Measurements from ENCODE around the gene LRRC72. TPM values are rescaled to one million over a fixed set of nuclear protein-coding genes. Genes with fewer than 3 reads are reported as not detected.

Gene LRRC72
- total and polyA plus RNA-seq, 4 donors: not detected

DNA sequence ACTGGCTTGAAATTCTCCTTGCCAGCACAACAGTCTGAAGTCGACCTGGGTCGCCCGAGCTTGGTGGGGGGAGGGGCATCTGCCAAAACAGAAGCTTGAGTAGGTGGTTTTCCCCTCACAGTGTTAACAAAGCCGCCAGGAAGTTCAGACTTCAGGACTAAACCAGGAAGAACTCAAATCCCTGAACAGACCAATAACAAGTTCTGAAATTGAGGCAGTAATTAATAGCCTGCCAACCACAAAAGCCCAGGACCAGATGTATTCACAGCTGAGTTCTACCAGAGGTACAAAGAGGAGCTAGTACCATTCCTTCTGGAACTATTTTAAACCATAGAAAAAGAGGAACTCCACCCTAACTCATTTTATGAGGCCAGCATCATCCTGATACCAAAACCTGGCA, 45.3 kb downstream of the LRRC72 start:
- Histone ChIP-seq H3K9ac (ENCODE audit: insufficient read depth in 1 of 2, low read length in 2 of 2) (no peak overlapping the region), H3K27me3 (ENCODE audit: control insufficient read depth in 3 of 3, insufficient read depth in 3 of 3, low read length in 2 of 3) (no peaks in the 10 kb centered on the region), H3K27ac (ENCODE audit: low read depth in 1 of 2, low read length in 1 of 2) (no peak overlapping the region), H3K9me3 (ENCODE audit: control insufficient read depth in 4 of 4, insufficient read depth in 3 of 4, low read length in 3 of 4) (no peaks in the 10 kb centered on the region), H3K4me3 (no peak overlapping the region), H3K36me3 (ENCODE audit: control insufficient read depth in 4 of 4, insufficient read depth in 4 of 4, low read length in 4 of 4) (no peaks in the 10 kb centered on the region), H3K4me1 (ENCODE audit: control insufficient read depth in 5 of 5, insufficient read depth in 5 of 5, low read length in 5 of 5) (no peaks in the 10 kb centered on the region)
- ATAC-seq (ENCODE audit: insufficient read depth, low FRiP score) (no peak), DNase-seq (no peak)
- 66 to 81% methylated on average over 4 of the region's 4 CpGs for WGBS, 2 donors
- TF ChIP-seq, protein P1, sequence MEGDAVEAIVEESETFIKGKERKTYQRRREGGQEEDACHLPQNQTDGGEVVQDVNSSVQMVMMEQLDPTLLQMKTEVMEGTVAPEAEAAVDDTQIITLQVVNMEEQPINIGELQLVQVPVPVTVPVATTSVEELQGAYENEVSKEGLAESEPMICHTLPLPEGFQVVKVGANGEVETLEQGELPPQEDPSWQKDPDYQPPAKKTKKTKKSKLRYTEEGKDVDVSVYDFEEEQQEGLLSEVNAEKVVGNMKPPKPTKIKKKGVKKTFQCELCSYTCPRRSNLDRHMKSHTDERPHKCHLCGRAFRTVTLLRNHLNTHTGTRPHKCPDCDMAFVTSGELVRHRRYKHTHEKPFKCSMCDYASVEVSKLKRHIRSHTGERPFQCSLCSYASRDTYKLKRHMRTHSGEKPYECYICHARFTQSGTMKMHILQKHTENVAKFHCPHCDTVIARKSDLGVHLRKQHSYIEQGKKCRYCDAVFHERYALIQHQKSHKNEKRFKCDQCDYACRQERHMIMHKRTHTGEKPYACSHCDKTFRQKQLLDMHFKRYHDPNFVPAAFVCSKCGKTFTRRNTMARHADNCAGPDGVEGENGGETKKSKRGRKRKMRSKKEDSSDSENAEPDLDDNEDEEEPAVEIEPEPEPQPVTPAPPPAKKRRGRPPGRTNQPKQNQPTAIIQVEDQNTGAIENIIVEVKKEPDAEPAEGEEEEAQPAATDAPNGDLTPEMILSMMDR (IDR thresholded peaks at IDR 0.05; ENCODE audit: control extremely low read depth, extremely low read depth): no peak

DNA sequence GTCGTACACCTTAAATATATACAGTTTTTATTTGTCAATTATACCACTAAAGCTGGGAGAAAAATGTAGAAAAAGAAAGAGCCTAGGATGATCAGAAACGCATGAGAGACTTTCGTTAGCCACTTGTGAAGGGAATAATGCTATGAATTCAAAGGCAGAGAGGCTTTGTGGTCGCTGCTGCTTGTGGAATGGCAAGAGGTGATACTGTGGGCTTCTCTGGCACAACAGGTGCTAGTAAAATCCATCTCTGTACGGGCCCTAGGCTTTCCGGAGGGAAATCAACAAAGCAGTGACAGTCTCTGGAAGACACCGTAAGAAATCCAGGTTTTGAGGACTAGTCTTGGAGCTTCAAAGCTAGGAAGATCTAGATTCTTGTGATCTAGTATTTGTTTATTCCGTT, 52.6 kb downstream of the LRRC72 start:
- DNase-seq (no peak), ATAC-seq (ENCODE audit: insufficient read depth, low FRiP score) (no peak)
- Histone ChIP-seq H3K27ac (ENCODE audit: low read depth in 1 of 2, low read length in 1 of 2) (no peak overlapping the region), H3K9me3 (ENCODE audit: control insufficient read depth in 4 of 4, insufficient read depth in 3 of 4, low read length in 3 of 4) (no peaks in the 10 kb centered on the region), H3K27me3 (ENCODE audit: control insufficient read depth in 3 of 3, insufficient read depth in 3 of 3, low read length in 2 of 3) (no peaks in the 10 kb centered on the region), H3K9ac (ENCODE audit: insufficient read depth in 1 of 2, low read length in 2 of 2) (no peak overlapping the region), H3K4me3 (no peak overlapping the region), H3K36me3 (ENCODE audit: control insufficient read depth in 4 of 4, insufficient read depth in 4 of 4, low read length in 4 of 4) (no peaks in the 10 kb centered on the region), H3K4me1 (ENCODE audit: control insufficient read depth in 5 of 5, insufficient read depth in 5 of 5, low read length in 5 of 5) (no peaks in the 10 kb centered on the region)
- 82 to 92% methylated on average over 8 of the region's 8 CpGs for WGBS, 2 donors
- TF ChIP-seq, protein P1 (IDR thresholded peaks at IDR 0.05; ENCODE audit: control extremely low read depth, extremely low read depth): no peak

DNA sequence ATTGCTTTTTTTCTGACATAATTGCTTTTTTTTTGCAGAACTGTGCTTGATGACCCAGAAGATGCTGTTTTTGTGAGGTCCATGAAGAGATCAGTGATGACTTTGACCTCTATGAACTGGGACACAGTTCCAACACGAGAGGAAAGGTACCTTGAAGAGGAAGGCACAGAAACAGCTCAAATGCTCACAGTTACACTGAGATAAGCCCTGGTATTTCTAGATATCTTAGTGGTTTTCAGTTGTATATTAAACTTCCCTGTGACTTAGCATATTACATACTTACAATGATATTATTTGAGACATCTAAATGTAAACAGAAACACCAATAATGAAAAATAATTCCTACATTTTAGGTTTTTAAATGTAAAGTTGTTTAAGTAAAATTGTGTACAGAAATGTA, 54.7 kb downstream of the LRRC72 start:
- Histone ChIP-seq H3K9ac (ENCODE audit: insufficient read depth in 1 of 2, low read length in 2 of 2) (no peak overlapping the region), H3K27ac (ENCODE audit: low read depth in 1 of 2, low read length in 1 of 2) (no peak overlapping the region), H3K4me3 (no peak overlapping the region), H3K9me3 (ENCODE audit: control insufficient read depth in 4 of 4, insufficient read depth in 3 of 4, low read length in 3 of 4) (peaks cover 0 to 3% (median 1%) of the 10 kb centered on the region in 4 donors), H3K4me1 (ENCODE audit: control insufficient read depth in 5 of 5, insufficient read depth in 5 of 5, low read length in 5 of 5) (no peaks in the 10 kb centered on the region), H3K27me3 (ENCODE audit: control insufficient read depth in 3 of 3, insufficient read depth in 3 of 3, low read length in 2 of 3) (no peaks in the 10 kb centered on the region), H3K36me3 (ENCODE audit: control insufficient read depth in 4 of 4, insufficient read depth in 4 of 4, low read length in 4 of 4) (no peaks in the 10 kb centered on the region)
- TF ChIP-seq, protein P1 (IDR thresholded peaks at IDR 0.05; ENCODE audit: control extremely low read depth, extremely low read depth): no peak
- DNase-seq (no peak), ATAC-seq (ENCODE audit: insufficient read depth, low FRiP score) (no peak)
- WGBS, 2 donors: 44 to 52% methylated on average over 1 of the region's 1 CpG

DNA sequence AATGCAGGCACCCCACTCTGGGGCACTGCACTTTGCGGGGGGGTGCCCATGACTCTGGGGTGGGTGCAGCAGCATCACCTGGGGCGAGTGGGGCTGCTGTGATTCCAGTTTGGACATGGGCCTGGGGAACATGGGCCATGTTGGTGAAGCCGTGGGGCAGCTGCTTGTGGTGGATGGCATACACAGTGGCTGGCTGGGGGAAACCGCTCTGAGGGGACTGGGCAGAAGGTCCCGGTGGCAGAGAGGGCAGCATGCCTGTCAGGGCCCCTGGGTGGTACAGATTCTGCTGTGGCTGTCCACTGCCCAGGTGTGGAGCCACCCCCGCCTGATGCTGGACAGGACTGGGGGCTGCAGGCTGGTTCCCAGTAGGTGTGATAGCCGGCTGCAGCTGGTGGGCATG, 57.2 kb downstream of the LRRC72 start:
- Histone ChIP-seq H3K27me3 (ENCODE audit: control insufficient read depth in 3 of 3, insufficient read depth in 3 of 3, low read length in 2 of 3) (no peaks in the 10 kb centered on the region), H3K36me3 (ENCODE audit: control insufficient read depth in 4 of 4, insufficient read depth in 4 of 4, low read length in 4 of 4) (no peaks in the 10 kb centered on the region), H3K9ac (ENCODE audit: insufficient read depth in 1 of 2, low read length in 2 of 2) (no peak overlapping the region), H3K4me1 (ENCODE audit: control insufficient read depth in 5 of 5, insufficient read depth in 5 of 5, low read length in 5 of 5) (no peaks in the 10 kb centered on the region), H3K9me3 (ENCODE audit: control insufficient read depth in 4 of 4, insufficient read depth in 3 of 4, low read length in 3 of 4) (peaks cover 0 to 6% (median 1%) of the 10 kb centered on the region in 4 donors), H3K4me3 (no peak overlapping the region), H3K27ac (ENCODE audit: low read depth in 1 of 2, low read length in 1 of 2) (no peak overlapping the region)
- DNase-seq (no peak), ATAC-seq (ENCODE audit: insufficient read depth, low FRiP score) (no peak)
- TF ChIP-seq, protein P1 (IDR thresholded peaks at IDR 0.05; ENCODE audit: control extremely low read depth, extremely low read depth): no peak
- 95 to 97% methylated on average over 7 of the region's 7 CpGs for WGBS, 2 donors

Data from lung (tissue), 12 donors.